ENCODE results near the gene GOLT1A. TPM values are rescaled to one million over a fixed set of nuclear protein-coding genes. Genes with fewer than 3 reads are reported as not detected.

GOLT1A gene
- total and polyA plus RNA-seq, 4 donors, result 14.1 to 103 (median 52.7) TPM

DNA sequence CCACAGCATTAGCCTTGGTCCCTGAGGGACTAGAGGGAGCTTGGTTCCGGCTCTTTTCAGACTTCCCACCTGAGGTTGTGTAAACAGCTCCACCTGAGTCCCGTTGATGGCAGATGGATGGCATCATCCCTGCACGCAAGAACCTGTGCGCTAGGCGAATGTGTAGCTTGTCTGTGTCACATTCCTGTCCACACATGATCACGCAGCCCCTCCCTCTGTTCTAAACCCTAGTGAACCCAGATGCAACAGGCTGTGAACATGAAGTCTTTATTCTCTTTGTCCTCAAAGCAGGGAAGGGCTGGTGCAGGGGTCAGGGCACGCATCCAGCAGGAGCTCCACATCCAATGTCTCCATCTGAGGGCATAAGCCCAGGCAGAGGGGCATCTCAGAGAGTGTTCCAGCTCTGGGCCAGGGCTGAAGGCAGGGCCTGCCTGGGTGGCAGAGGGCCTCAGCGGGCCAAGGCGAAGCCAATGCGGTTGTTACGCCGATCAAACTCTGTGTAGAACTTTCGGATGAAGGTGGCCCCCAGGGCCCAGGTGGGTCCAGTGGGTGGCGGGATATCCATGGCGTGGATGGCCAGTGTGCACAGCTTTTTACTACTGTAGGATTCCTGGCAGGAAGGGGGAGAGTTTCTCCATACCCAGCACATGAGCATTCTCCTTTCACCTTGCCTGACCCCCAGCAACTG, 59.1 kb downstream of the GOLT1A start:
- 95% methylated on average over 15 of the region's 15 CpGs for WGBS
- no peak for TF ChIP-seq YY1 (IDR thresholded peaks at IDR 0.05)
- TF ChIP-seq JUND (IDR thresholded peaks at IDR 0.05), result no peak
- TF ChIP-seq FOXA1 (IDR thresholded peaks at IDR 0.05), result no peak
- TF ChIP-seq, protein P1, sequence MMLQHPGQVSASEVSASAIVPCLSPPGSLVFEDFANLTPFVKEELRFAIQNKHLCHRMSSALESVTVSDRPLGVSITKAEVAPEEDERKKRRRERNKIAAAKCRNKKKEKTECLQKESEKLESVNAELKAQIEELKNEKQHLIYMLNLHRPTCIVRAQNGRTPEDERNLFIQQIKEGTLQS (IDR thresholded peaks at IDR 0.05), result no peak
- TF ChIP-seq FOXA2 (IDR thresholded peaks at IDR 0.05), result no peak
- no peak for TF ChIP-seq HNF4A (conservative IDR thresholded peaks at IDR 0.05)
- no peak for TF ChIP-seq EGR1 (IDR thresholded peaks at IDR 0.05; ENCODE audit: low read depth in 2 of 2)
- TF ChIP-seq, protein P2, sequence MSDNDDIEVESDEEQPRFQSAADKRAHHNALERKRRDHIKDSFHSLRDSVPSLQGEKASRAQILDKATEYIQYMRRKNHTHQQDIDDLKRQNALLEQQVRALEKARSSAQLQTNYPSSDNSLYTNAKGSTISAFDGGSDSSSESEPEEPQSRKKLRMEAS (IDR thresholded peaks at IDR 0.05), result no peak
- TF ChIP-seq, protein P3, sequence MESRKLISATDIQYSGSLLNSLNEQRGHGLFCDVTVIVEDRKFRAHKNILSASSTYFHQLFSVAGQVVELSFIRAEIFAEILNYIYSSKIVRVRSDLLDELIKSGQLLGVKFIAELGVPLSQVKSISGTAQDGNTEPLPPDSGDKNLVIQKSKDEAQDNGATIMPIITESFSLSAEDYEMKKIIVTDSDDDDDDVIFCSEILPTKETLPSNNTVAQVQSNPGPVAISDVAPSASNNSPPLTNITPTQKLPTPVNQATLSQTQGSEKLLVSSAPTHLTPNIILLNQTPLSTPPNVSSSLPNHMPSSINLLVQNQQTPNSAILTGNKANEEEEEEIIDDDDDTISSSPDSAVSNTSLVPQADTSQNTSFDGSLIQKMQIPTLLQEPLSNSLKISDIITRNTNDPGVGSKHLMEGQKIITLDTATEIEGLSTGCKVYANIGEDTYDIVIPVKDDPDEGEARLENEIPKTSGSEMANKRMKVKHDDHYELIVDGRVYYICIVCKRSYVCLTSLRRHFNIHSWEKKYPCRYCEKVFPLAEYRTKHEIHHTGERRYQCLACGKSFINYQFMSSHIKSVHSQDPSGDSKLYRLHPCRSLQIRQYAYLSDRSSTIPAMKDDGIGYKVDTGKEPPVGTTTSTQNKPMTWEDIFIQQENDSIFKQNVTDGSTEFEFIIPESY (IDR thresholded peaks at IDR 0.05), result no peak
- TF ChIP-seq TAF1 (conservative IDR thresholded peaks at IDR 0.05), result no peak
- no peak for TF ChIP-seq HNF4G (IDR thresholded peaks at IDR 0.05)
- TF ChIP-seq, protein P4, sequence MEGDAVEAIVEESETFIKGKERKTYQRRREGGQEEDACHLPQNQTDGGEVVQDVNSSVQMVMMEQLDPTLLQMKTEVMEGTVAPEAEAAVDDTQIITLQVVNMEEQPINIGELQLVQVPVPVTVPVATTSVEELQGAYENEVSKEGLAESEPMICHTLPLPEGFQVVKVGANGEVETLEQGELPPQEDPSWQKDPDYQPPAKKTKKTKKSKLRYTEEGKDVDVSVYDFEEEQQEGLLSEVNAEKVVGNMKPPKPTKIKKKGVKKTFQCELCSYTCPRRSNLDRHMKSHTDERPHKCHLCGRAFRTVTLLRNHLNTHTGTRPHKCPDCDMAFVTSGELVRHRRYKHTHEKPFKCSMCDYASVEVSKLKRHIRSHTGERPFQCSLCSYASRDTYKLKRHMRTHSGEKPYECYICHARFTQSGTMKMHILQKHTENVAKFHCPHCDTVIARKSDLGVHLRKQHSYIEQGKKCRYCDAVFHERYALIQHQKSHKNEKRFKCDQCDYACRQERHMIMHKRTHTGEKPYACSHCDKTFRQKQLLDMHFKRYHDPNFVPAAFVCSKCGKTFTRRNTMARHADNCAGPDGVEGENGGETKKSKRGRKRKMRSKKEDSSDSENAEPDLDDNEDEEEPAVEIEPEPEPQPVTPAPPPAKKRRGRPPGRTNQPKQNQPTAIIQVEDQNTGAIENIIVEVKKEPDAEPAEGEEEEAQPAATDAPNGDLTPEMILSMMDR (IDR thresholded peaks at IDR 0.05; ENCODE audit: low read depth, low read length, missing input control), result no peak
- TF ChIP-seq, protein P5, sequence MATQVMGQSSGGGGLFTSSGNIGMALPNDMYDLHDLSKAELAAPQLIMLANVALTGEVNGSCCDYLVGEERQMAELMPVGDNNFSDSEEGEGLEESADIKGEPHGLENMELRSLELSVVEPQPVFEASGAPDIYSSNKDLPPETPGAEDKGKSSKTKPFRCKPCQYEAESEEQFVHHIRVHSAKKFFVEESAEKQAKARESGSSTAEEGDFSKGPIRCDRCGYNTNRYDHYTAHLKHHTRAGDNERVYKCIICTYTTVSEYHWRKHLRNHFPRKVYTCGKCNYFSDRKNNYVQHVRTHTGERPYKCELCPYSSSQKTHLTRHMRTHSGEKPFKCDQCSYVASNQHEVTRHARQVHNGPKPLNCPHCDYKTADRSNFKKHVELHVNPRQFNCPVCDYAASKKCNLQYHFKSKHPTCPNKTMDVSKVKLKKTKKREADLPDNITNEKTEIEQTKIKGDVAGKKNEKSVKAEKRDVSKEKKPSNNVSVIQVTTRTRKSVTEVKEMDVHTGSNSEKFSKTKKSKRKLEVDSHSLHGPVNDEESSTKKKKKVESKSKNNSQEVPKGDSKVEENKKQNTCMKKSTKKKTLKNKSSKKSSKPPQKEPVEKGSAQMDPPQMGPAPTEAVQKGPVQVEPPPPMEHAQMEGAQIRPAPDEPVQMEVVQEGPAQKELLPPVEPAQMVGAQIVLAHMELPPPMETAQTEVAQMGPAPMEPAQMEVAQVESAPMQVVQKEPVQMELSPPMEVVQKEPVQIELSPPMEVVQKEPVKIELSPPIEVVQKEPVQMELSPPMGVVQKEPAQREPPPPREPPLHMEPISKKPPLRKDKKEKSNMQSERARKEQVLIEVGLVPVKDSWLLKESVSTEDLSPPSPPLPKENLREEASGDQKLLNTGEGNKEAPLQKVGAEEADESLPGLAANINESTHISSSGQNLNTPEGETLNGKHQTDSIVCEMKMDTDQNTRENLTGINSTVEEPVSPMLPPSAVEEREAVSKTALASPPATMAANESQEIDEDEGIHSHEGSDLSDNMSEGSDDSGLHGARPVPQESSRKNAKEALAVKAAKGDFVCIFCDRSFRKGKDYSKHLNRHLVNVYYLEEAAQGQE (IDR thresholded peaks at IDR 0.05), result no peak
- no peak for TF ChIP-seq RXRA (IDR thresholded peaks at IDR 0.05)
- TF ChIP-seq RAD21 (IDR thresholded peaks at IDR 0.05), result no peak
- no peak for TF ChIP-seq NR2F2 (IDR thresholded peaks at IDR 0.05)
- TF ChIP-seq GABPA (IDR thresholded peaks at IDR 0.05 in 1 of 2, conservative IDR thresholded peaks at IDR 0.05 in 1 of 2), result no peak
- TF ChIP-seq SP1 (IDR thresholded peaks at IDR 0.05), result no peak
- H3K4me1 ChIP-seq (ENCODE audit: control insufficient read depth in 4 of 4, insufficient read depth in 4 of 4, low read length in 3 of 4), result peaks cover 0 to 30% (median 19%) of the 10 kb centered on the region in 4 donors
- no peak for DNase-seq (ENCODE audit: low spot score)
- no peaks in the 10 kb centered on the region for H3K9me3 ChIP-seq (ENCODE audit: control insufficient read depth in 4 of 4, low read length in 3 of 4)
- H3K4me3 ChIP-seq (ENCODE audit: low read depth in 1 of 3, low read length in 3 of 3), result no peak overlapping the region
- no peak overlapping the region for H3K27ac ChIP-seq (ENCODE audit: low read depth in 1 of 2, low read length in 2 of 2)
- no peaks in the 10 kb centered on the region for H3K36me3 ChIP-seq (ENCODE audit: control insufficient read depth in 4 of 4, insufficient read depth in 3 of 4, low read depth in 1 of 4, low read length in 3 of 4)
- no peak overlapping the region for H3K9ac ChIP-seq (ENCODE audit: low read depth in 1 of 2, low read length in 2 of 2)
- no peaks in the 10 kb centered on the region for H3K27me3 ChIP-seq (ENCODE audit: control insufficient read depth in 4 of 4, insufficient read depth in 4 of 4, low read length in 3 of 4)
